Lung microvascular endothelial cell (primary cell): ENCODE measurements around the gene CCDC177. TPM values are rescaled to one million over a fixed set of nuclear protein-coding genes. Genes with fewer than 3 reads are reported as not detected.
"Not testable (repeated sequence)": the region's sequence is repeated elsewhere in the genome, so short reads cannot be mapped to it uniquely, and the experiment has no call there.

Experiments
- DNase-seq, 2 donors: peaks; one replicate each; pipeline versions ENCODE4 v3.0.0 to v3.0.0-alpha.2; 2010; ENCODE audit warnings: low read depth in 2 of 2
- total RNA-seq: library from RNA; depleted of rRNA; stranded (reverse); fragments of >200 nt; gene quantifications from 2 replicates; pipeline ENCODE4 v1.2.1, GENCODE V29; 2014

CCDC177 gene
- total RNA-seq, 1 donor from 2014 or later = not detected

DNA sequence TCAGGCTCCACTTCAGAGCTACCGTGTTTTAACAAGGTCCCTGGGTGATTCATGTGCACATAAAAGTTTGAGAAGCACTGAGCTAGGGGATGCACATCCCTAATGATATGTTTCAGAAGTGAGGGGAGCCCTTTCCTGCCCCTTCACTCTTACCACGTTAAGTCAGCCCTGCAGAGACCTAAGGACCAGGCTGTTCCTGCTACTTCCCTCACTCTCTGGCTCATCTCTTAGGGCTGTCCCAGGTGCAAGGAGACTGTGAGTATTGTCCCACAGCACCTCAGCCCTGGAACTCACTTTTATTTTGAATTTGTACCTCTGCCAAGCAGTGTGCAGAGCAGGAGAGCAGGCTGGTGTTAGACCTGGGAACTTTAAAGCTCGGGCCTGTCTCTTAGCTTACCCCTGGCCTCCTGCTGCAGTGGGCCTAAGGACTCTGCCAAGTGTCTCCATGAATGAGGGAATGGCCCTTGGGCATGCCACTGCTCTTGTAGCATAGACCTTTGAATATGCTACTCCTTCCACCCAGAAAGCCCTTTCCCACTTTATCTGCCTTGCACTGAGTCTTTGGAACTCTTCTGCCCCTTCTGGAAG, 25.7 kb upstream of the CCDC177 start:
- DNase-seq = no peak

DNA sequence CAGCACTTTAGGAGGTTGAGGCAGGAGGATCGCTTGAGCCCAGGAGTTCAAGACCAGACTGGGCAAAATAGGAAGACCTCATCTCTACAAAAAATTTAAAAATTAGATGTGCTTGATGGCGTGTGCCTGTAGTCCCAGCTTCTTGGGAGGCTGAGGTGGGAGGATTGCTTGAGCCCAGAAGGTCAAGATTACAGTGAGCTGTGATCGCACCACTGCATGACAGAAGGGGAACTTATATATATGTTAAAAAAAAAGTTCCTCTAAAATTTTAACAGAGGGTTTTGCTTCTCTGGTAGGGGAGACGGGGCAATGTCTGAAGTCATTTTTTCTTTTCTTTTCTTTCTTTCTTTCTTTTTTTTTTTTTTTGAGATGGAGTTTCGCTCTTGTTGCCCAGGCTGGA, 24.8 kb upstream of the CCDC177 start:
- DNase-seq = not testable (repeated sequence)

GRCh38 chr14:69595336-69595735, 20.7 kb upstream of the CCDC177 start:
- DNase-seq = no peak

DNA sequence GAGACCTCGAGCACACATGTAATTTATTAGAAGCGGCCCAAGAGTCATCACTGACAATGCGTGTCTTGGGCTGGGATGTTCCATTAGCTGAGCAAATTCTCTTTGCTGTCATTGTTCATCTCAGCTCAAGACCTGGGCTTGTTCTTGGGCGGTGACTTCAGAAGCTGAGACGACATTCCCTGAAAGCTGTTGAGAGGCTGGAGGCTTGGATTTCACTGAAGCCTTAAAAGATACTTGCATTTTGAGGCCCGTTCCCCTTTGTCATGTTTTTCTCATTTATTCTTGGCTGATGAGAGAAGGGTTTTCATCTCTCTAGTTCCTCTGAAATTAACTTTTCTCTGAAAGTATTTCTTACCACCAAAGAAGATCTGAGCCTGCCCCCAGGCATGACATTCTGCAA, 20.2 kb upstream of the CCDC177 start:
- no peak for DNase-seq

DNA sequence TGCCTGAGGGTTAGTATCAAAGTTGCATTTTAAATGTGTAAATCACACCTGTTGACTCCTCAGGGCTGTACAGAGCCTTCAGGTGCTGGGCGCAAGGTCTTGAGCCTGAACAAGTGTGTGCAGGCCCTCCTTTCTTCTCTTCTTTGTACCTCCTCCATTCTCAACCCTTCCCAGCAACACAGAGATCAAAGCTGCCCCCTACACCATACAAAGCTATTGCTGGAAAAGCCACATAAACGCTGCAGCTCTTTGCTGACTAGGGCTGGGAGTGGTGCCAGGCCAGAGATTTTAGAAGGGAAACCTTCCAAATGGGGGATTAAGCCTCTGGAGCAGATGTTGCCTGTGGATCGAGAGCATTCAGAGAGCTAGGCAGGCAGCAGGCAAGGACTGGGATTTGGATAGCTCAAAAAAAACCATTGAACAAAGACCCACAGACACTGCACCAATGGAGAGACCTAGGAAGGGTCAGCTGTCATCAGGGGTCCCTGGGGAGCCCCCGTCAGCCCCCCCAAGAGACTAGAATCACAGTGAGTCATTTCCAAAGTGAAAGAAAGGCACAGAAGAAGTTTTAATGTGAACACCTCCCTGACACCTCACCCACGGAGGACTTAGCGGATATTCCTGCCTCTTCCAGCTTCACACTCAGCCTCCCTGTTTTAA, 18.5 kb upstream of the CCDC177 start:
- DNase-seq = no peak

DNA sequence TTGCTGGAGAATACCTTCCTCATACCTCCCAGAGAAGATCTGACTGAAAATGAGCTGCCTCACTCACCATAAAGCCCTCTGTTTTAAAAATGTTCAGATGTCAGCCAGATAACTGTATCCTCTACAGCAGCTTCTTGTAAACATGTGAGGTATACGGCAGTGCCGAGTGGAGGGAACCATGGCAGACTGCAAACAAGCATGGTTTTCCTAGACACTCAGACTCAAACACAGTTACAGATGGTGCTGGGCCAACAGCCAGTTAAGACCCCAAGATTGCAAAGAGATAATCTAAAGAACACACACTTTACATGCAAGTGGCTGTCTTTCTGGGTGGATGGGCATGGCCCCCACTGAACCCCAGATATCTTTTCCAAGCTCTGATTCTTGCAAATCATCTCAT, 16.6 kb upstream of the CCDC177 start:
- DNase-seq = no peak

- peak in 1 of 2 donors; percentile 33 for DNase-seq
Observed at GRCh38 chr14:69587389-69587788, 12.7 kb upstream of the CCDC177 start.

DNA sequence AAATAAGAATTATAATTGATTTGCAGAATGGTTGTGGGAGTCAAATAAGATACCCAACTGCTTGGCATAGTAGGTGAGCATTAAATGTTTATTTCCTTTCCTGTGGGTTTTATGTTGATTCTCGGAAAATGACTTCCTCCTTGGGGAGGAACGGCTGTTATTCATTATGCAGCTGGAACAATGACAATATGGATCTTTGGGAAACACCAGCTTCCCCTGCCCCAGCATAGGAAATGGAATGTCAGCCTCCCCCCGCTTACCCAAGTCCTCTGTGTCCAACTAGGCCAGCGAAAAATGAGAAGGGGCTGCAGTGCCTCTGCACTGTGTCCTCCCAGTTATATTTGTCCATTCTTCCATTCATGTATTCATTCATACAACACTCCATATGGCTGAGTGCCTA, 11.7 kb upstream of the CCDC177 start:
- peak; percentile 77 to 84 for DNase-seq

DNA sequence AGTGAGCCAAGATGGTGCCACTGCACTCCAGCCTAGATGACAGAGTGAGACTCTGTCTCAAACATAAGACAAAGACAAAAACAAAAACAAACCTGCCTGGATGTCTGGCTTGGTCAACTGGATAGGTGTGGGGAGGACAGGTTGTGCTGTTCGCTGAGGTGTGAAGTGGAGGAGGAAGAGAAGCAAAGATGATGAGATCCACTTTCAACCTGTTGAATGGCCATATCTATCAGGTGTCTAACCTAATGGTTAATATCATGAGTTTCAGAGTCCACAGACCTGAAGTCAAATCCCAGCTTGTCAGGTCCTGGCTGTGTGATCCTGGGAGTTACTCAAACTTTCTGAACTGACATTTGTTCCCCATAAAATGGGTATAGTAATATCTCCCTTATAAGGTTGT, 9.7 kb upstream of the CCDC177 start:
- DNase-seq = no peak

- DNase-seq = no peak
Observed at GRCh38 chr14:69582829-69583228, 8.2 kb upstream of the CCDC177 start.

DNA sequence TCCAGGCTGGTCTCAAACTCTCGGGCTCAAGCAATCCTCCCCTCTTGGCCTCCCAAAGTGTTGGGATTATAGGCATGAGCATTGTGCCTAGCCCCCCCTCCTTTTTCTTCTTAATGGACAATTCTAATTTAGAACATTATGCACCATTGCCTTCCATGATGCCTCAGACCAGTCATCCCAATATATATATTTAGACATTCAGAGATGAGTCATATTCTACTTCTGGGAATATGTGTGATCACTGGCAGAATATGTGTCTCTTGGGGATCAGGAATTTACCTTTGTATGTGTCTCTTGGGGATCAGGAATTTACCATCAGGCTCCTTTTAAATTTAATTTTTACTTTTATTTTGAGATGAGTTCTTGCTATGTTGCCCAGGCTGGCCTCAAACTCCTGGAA, 7.5 kb upstream of the CCDC177 start:
- peak in 1 of 2 donors; percentile 22 for DNase-seq

DNA sequence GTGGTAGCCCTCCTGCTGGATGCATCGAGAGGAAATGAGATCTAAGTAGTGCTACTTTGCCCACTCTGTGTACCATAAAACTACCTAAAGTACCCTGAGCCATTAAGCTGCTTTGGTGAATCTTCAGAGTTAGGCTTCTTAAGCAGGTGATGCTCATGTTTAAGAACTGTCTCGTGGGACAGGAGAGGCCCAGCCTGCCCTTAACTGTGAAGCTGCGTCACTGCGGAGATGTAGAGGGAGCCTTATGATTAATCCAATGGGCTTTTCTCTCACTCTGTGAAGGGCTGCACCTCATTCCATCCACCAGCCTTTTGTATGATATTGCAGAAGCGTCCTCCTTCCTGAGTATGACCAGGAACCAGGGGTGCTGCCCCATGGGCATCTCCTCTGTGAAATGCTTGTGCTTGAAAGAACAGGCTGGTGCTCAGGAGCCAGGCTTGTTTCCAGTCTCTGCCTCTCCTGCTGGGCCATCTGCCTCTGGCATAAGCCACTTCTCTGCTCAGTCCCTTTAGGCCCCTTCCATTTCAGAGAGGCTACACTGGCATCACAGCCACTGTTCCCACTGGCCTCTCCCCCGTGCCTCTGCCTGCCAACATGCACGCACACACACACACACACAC, 6.8 kb upstream of the CCDC177 start:
- no peak for DNase-seq

DNA sequence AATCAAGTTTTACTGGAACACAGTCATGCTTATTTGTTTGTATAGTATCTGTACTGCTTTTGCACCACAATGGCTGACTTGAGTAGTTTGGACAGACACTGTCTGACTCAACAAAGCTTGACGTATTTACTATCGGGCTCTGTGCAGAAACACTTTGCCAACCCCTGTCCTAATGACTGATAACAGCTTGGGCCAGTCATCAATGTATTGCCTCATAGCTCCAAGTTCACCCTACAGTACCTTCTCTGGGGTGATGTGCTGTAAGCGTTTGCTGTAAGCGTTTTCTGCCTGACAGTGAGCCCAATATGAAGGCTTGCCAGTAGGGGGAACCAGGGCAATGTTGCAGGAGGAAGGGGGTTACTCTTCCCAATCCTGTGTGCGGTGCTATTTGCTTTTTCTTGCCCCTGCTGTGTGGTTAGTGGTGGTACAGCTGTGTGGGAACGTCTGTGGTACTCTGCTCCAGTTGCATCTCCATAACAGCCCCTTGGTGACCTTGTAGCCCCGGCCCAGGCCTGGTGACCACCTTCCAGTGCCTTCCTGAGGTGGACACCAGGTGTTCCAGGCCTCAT, 5.4 kb upstream of the CCDC177 start:
- peak; percentile 48 to 55 for DNase-seq

GRCh38 chr14:69579476-69579875, 4.8 kb upstream of the CCDC177 start:
- DNase-seq = no peak

DNA sequence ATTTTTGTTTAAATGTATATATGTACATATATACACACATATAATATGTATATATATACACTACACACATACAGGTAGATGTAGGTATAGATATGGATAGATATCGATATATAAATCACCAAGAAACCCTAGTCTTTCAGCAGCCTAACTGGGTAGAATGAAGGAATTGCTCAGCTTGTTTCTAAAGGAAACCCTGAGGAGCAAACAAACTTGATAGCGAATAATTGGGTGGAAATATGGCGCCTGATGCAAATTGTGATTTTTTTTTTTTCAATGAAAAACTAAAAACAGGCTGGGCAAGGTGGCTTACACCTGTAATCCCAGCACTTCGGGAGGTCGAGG, 254 bp upstream of the CCDC177 start:
- DNase-seq = no peak

DNA sequence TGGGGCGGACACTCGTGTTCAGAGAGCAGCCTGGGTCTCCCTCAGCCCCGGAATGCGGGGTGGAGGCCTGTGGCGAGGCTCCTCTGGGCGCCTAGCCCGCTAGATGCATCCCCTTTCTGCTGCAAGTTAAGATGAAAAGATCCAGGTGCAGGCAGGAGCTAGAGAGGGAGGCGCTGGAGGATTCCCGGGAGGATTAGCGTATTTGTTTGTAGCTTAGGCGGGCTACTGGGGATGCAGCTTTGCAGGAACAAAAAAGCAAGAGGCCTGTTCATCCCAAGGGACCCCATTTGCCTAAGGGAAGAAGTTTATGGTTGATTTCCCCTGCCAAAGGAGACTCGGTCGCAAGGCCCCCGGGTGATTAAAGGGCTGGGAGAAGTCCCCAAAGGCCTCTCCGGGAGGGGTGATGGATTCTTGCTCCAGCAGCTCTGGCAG, 824 bp downstream of the CCDC177 start:
- no peak for DNase-seq

GRCh38 chr14:69573205-69573830, 1.4 kb downstream of the CCDC177 start:
- DNase-seq = no peak

GRCh38 chr14:69572841-69573135, 1.9 kb downstream of the CCDC177 start:
- DNase-seq = no peak

GRCh38 chr14:69572030-69572840, 2.4 kb downstream of the CCDC177 start:
- DNase-seq = peak; percentile 17 to 37

DNA sequence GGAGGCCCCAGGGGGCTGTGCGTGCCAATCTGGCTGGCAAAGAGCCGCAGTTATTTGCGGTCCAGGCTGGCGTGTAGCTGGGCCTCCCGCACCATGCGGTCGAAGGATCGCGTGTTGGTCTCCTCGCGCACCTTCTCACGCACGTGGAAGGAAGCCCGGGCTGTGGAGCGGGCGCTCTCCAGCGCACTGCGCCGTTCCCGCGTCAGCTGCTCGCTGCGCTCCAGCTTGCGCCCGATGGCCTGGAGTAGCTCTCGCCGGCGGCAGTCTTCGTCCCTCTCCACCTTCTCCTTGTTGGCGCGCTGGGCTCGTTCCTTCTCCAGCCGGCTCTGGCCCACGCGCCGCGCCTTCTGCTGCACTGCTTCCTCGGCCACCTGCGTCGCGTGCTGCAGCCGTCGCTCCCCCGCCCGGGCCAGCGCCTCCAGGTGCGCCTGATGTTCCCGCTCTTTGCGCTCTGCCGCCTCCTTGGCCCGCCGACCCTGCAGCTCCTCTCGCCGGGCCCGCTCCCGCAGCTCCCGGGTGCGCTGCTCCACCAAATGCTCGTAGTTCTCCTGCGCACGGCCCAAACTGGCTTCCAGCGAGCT, 3.1 kb downstream of the CCDC177 start:
- DNase-seq = peak in 1 of 2 donors; percentile 10

- DNase-seq = no peak
Observed at GRCh38 chr14:69570836-69571330, 3.8 kb downstream of the CCDC177 start.
